ENCODE results near the gene NDUFS5. TPM values are rescaled to one million over a fixed set of nuclear protein-coding genes. Genes with fewer than 3 reads are reported as not detected.

Gene NDUFS5
- 223 TPM for total RNA-seq

GRCh38 chr1:39026051-39026865, at the start of gene NDUFS5:
NDUFS5 (plus strand) TSS chr1:39026350; CDS start chr1:39028725, 2,375 bp downstream.

GRCh38 chr1:38990738-38991637, 35.2 kb upstream of the NDUFS5 start, which contains the start of gene AKIRIN1:
AKIRIN1 (plus strand) TSS chr1:38991276; CDS start chr1:38991381, 105 bp downstream.

Other genes starting within 250 kb of the NDUFS5 start
- 26.5 TPM for gene RRAGC, start 166.6 kb upstream of the NDUFS5 start, total RNA-seq
- 10.4 TPM for gene MYCBP, start 153.0 kb upstream of the NDUFS5 start, total RNA-seq
- gene GJA9, start 144.8 kb upstream of the NDUFS5 start, total RNA-seq, result not detected
- gene RHBDL2, start 84.5 kb upstream of the NDUFS5 start, total RNA-seq, result 0.49 TPM
- gene AKIRIN1, start 35.1 kb upstream of the NDUFS5 start, total RNA-seq, result 43.0 TPM
- gene MACF1, start 178.3 kb downstream of the NDUFS5 start, total RNA-seq, result 535 TPM